Measurements from ENCODE around the gene CPSF2.

DNA sequence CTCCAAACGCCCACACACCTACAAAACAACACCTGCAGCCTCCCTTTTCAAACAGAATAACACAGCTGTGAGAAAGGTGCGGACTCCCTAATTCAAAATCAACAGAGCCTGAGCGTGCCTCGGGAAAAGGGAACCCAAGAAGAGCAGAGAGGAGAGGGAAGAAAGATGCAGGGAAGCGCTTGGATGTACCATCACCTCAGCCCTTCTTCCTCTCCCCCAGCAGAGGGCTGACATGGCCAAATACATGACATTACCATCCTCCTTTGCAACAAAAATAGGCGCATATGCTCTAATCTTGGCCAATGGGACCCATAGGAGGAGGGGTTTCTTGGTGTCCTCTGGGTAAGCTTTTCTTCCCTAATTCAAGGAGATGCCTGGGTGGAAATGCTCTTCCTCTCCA, 78.0 kb downstream of the CPSF2 start:
- TF ChIP-seq, protein P1, sequence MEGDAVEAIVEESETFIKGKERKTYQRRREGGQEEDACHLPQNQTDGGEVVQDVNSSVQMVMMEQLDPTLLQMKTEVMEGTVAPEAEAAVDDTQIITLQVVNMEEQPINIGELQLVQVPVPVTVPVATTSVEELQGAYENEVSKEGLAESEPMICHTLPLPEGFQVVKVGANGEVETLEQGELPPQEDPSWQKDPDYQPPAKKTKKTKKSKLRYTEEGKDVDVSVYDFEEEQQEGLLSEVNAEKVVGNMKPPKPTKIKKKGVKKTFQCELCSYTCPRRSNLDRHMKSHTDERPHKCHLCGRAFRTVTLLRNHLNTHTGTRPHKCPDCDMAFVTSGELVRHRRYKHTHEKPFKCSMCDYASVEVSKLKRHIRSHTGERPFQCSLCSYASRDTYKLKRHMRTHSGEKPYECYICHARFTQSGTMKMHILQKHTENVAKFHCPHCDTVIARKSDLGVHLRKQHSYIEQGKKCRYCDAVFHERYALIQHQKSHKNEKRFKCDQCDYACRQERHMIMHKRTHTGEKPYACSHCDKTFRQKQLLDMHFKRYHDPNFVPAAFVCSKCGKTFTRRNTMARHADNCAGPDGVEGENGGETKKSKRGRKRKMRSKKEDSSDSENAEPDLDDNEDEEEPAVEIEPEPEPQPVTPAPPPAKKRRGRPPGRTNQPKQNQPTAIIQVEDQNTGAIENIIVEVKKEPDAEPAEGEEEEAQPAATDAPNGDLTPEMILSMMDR (conservative IDR thresholded peaks at IDR 0.05; ENCODE audit: low read depth, low read length), result no peak
- TF ChIP-seq EZH2 (IDR thresholded peaks at IDR 0.05; ENCODE audit: borderline replicate concordance, low read depth, low read length, poor library complexity, severe bottlenecking), result no peak
